Neural cell (in vitro differentiated cells): Measurements from ENCODE around the gene HSD3B7. TPM values are rescaled to one million over a fixed set of nuclear protein-coding genes. Genes with fewer than 3 reads are reported as not detected.

Experiments used
- H2AFZ ChIP-seq: fragments of 200-600, 300-800 bp; sonication (generic), shearing (Covaris generic); 2 replicates; pipeline ENCODE4 v1.6.0; 2014; ENCODE audit warnings: low read depth, mild to moderate bottlenecking, antibody characterized with exemption, low read length, moderate library complexity
- H3F3A ChIP-seq: fragments of 200-600 bp; shearing (Covaris generic); 2 replicates; pipeline ENCODE4 v1.6.1; 2016; ENCODE audit warnings: mild to moderate bottlenecking, moderate library complexity, mixed read lengths, antibody characterized with exemption, low read length; ENCODE audit not compliant: insufficient read depth, poor library complexity, severe bottlenecking
- H3K27ac ChIP-seq: fragments of 200-600, 300-800 bp; sonication (generic), shearing (Covaris generic); 2 replicates; pipeline ENCODE4 v1.5.1; 2014; ENCODE audit warnings: mild to moderate bottlenecking, low read length, moderate library complexity
- H3K27me3 ChIP-seq: fragments of 300-800, 200-600 bp; sonication (generic), shearing (Covaris generic); 2 replicates; pipeline ENCODE4 v1.6.0; 2014; ENCODE audit warnings: mild to moderate bottlenecking, low read depth, low read length, moderate library complexity; ENCODE audit not compliant: insufficient read depth
- H3K36me3 ChIP-seq: fragments of 300-800, 200-600 bp; sonication (generic), shearing (Covaris generic); 2 replicates; pipeline ENCODE4 v1.5.1; 2014; ENCODE audit warnings: mild to moderate bottlenecking, antibody characterized with exemption, low read length, moderate library complexity; ENCODE audit not compliant: insufficient read depth
- H3K4me2 ChIP-seq: fragments of 300-800, 200-600 bp; sonication (generic), shearing (Covaris generic); 2 replicates; pipeline ENCODE4 v1.6.0; 2014; ENCODE audit warnings: mild to moderate bottlenecking, low read length
- H3K4me3 ChIP-seq: fragments of 300-800, 200-600 bp; sonication (generic), shearing (Covaris generic); 2 replicates; pipeline ENCODE4 v1.5.1; 2014; ENCODE audit warnings: mild to moderate bottlenecking, low read length, moderate library complexity
- H3K79me2 ChIP-seq: fragments of 200-600 bp; shearing (Covaris generic); replicated peaks from 2 replicates; pipeline ENCODE4 v1.6.0; 2014; ENCODE audit warnings: mild to moderate bottlenecking, low read length, moderate library complexity; ENCODE audit not compliant: insufficient read depth
- H3K9ac ChIP-seq: fragments of 300-800, 200-600 bp; sonication (generic), shearing (Covaris generic); 2 replicates; pipeline ENCODE4 v1.6.1; 2016; ENCODE audit warnings: mild to moderate bottlenecking, low read length, mixed read lengths
- H3K9me2 ChIP-seq: fragments of 200-600 bp; shearing (Covaris generic); 2 replicates; pipeline ENCODE4 v1.6.1; 2016; ENCODE audit warnings: mild to moderate bottlenecking, low read length, mixed read lengths; ENCODE audit not compliant: insufficient read depth
- H3K9me3 ChIP-seq: fragments of 200-600, 300-800 bp; sonication (generic), shearing (Covaris generic); 2 replicates; pipeline ENCODE4 v1.6.1; 2016; ENCODE audit warnings: mild to moderate bottlenecking, mixed run types, low read length, moderate library complexity, mixed read lengths
- H4K20me1 ChIP-seq: fragments of 200-600 bp; shearing (Covaris generic); 2 replicates; pipeline ENCODE4 v1.6.1; 2016; ENCODE audit warnings: mild to moderate bottlenecking, mixed run types; ENCODE audit not compliant: insufficient read depth
- EP300 ChIP-seq: fragments of 450-650 bp; conservative IDR thresholded peaks from 2 replicates; pipeline ENCODE4 v1.6.1; 2014; ENCODE audit warnings: antibody characterized with exemption, mild to moderate bottlenecking, moderate library complexity; ENCODE audit not compliant: poor library complexity, severe bottlenecking
- EZH2 ChIP-seq: fragments of 200-600, 300-800 bp; shearing (Covaris generic), sonication (generic); IDR thresholded peaks from 2 replicates; pipeline ENCODE4 v1.6.1; 2014; ENCODE audit warnings: antibody characterized with exemption, low read length, borderline replicate concordance, mild to moderate bottlenecking; ENCODE audit not compliant: insufficient read depth, poor library complexity, severe bottlenecking
- MXI1 ChIP-seq: fragments of 450-650 bp; conservative IDR thresholded peaks from 2 replicates; pipeline ENCODE4 v1.6.1; 2014; ENCODE audit warnings: antibody characterized with exemption, mild to moderate bottlenecking; ENCODE audit not compliant: poor library complexity, severe bottlenecking
- POLR2AphosphoS5 ChIP-seq: IDR thresholded peaks from 2 replicates; pipeline ENCODE4 v1.6.1; 2012
- RAD21 ChIP-seq: fragments of 450-650 bp; conservative IDR thresholded peaks from 2 replicates; pipeline ENCODE4 v1.6.1; 2014; ENCODE audit warnings: antibody characterized with exemption, mild to moderate bottlenecking, moderate library complexity
- SMC3 ChIP-seq: fragments of 450-650 bp; conservative IDR thresholded peaks from 2 replicates; pipeline ENCODE4 v1.6.1; 2014; ENCODE audit warnings: antibody characterized with exemption, mild to moderate bottlenecking, moderate library complexity; ENCODE audit not compliant: poor library complexity
- TAF1 ChIP-seq: IDR thresholded peaks from 2 replicates; pipeline ENCODE4 v1.6.1; 2012; ENCODE audit warnings: low read depth
- polyA plus RNA-seq: library from polyadenylated mRNA; depleted of rRNA; stranded (reverse); fragments of >200 nt; gene quantifications from 2 replicates; pipeline ENCODE4 v1.2.3, GENCODE V29; 2014
- TF ChIP-seq, protein P1 (sequence below): IDR thresholded peaks from 2 replicates; pipeline ENCODE4 v1.6.1; 2012; ENCODE audit warnings: borderline replicate concordance
- TF ChIP-seq, protein P2 (sequence below): fragments of 450-650 bp; IDR thresholded peaks from 2 replicates; pipeline ENCODE4 v1.5.1; 2014; ENCODE audit warnings: antibody characterized with exemption, mild to moderate bottlenecking, moderate library complexity; ENCODE audit not compliant: poor library complexity, severe bottlenecking

HSD3B7 gene
- polyA plus RNA-seq, 1 donor from 2014 or later: 3.4 TPM

DNA sequence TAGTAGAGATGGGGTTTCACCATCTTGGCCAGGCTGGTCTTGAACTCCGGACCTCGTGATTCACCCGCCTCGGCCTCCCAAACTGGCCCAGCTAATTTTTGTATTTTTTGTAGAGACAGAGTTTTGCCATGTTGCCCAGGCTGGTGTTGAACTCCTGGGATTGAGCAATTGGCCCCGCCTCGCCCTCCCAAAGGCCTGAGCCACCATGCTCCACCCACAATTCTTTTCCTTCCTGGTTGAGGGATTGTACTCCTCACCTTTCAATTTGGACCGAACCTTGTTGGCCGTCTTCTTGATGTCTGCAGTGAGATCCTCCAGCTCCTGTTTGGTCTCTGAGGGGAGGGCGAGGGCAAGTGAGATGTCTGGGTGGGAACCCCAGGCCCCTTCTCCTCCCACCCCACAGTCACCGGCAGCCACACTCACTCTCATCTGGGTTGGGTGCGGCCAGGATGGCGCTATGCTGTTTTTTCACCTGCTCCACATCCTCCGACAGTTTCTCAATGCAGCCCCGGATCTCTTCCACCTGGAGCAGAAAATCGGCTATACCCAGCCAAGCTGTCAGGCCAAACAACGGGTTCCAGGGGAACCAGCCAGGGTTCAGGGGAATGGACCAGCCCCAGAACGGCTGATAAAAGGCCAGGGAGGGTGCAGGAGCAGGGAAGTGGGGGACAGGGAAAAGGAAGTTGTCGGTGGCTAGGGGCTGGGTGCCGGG, 15.8 kb downstream of the HSD3B7 start:
- H3K27me3 ChIP-seq: peaks cover 4% of the 10 kb centered on the region
- no peak overlapping the region for H3K4me3 ChIP-seq
- no peaks in the 10 kb centered on the region for H3K79me2 ChIP-seq
- H3K4me2 ChIP-seq: no peak overlapping the region
- H3K9me3 ChIP-seq: no peaks in the 10 kb centered on the region
- no peak overlapping the region for H2AFZ ChIP-seq
- no peaks in the 10 kb centered on the region for H3F3A ChIP-seq
- H3K27ac ChIP-seq: no peak overlapping the region
- no peaks in the 10 kb centered on the region for H3K9me2 ChIP-seq
- H3K36me3 ChIP-seq: no peaks in the 10 kb centered on the region
- no peaks in the 10 kb centered on the region for H4K20me1 ChIP-seq
- TF ChIP-seq SMC3: no peak
- no peak for TF ChIP-seq EP300
- TF ChIP-seq RAD21: no peak
- no peak for TF ChIP-seq POLR2AphosphoS5
- no peak for TF ChIP-seq MXI1
- TF ChIP-seq, protein P1, sequence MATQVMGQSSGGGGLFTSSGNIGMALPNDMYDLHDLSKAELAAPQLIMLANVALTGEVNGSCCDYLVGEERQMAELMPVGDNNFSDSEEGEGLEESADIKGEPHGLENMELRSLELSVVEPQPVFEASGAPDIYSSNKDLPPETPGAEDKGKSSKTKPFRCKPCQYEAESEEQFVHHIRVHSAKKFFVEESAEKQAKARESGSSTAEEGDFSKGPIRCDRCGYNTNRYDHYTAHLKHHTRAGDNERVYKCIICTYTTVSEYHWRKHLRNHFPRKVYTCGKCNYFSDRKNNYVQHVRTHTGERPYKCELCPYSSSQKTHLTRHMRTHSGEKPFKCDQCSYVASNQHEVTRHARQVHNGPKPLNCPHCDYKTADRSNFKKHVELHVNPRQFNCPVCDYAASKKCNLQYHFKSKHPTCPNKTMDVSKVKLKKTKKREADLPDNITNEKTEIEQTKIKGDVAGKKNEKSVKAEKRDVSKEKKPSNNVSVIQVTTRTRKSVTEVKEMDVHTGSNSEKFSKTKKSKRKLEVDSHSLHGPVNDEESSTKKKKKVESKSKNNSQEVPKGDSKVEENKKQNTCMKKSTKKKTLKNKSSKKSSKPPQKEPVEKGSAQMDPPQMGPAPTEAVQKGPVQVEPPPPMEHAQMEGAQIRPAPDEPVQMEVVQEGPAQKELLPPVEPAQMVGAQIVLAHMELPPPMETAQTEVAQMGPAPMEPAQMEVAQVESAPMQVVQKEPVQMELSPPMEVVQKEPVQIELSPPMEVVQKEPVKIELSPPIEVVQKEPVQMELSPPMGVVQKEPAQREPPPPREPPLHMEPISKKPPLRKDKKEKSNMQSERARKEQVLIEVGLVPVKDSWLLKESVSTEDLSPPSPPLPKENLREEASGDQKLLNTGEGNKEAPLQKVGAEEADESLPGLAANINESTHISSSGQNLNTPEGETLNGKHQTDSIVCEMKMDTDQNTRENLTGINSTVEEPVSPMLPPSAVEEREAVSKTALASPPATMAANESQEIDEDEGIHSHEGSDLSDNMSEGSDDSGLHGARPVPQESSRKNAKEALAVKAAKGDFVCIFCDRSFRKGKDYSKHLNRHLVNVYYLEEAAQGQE: no peak
- TF ChIP-seq, protein P2, sequence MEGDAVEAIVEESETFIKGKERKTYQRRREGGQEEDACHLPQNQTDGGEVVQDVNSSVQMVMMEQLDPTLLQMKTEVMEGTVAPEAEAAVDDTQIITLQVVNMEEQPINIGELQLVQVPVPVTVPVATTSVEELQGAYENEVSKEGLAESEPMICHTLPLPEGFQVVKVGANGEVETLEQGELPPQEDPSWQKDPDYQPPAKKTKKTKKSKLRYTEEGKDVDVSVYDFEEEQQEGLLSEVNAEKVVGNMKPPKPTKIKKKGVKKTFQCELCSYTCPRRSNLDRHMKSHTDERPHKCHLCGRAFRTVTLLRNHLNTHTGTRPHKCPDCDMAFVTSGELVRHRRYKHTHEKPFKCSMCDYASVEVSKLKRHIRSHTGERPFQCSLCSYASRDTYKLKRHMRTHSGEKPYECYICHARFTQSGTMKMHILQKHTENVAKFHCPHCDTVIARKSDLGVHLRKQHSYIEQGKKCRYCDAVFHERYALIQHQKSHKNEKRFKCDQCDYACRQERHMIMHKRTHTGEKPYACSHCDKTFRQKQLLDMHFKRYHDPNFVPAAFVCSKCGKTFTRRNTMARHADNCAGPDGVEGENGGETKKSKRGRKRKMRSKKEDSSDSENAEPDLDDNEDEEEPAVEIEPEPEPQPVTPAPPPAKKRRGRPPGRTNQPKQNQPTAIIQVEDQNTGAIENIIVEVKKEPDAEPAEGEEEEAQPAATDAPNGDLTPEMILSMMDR: no peak
- TF ChIP-seq EZH2: no peak
- TF ChIP-seq TAF1: no peak
- no peak overlapping the region for H3K9ac ChIP-seq

DNA sequence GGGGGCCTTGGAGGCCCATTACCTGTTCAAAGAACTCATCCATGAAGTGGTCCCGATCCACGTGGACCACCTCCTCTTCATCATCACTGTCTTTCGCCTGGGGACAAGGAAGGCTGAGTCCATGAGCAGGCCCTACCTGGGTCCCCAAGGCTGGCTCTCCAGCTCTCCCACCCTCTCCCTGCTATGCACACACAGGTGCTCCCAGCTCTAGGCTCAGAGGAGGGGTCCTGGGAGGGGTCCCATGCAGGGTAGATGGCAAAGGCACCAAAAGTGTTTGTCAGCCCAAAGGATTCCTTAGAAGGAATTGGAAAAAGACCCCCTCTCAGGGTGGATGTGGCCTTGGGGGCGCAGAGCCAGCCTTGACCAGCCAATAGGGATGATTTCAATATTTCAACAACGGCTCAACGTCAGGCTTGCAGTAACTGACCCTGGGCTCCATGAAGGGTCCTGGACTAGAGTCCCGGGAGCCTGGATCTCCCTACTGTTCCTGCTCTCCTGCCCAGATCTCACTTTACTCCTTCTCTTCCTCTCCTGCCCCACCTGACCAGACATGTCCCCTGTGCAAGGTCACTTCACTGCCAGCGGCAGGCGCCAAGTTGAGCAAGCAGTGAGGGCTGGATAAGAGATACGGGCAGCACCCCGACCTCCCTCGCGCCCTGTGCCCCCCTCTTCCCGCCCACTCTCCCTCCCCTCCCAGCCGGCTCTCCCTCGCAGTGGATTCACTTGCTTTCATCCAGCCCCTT, 16.7 kb downstream of the HSD3B7 start:
- H3K4me2 ChIP-seq: no peak overlapping the region
- H4K20me1 ChIP-seq: no peaks in the 10 kb centered on the region
- no peak overlapping the region for H3K9ac ChIP-seq
- H3K9me2 ChIP-seq: no peaks in the 10 kb centered on the region
- H3K36me3 ChIP-seq: no peaks in the 10 kb centered on the region
- no peak overlapping the region for H2AFZ ChIP-seq
- no peaks in the 10 kb centered on the region for H3F3A ChIP-seq
- H3K9me3 ChIP-seq: no peaks in the 10 kb centered on the region
- no peaks in the 10 kb centered on the region for H3K79me2 ChIP-seq
- H3K27ac ChIP-seq: no peak overlapping the region
- no peak for TF ChIP-seq MXI1
- TF ChIP-seq SMC3: no peak
- no peak for TF ChIP-seq POLR2AphosphoS5
- no peak for TF ChIP-seq EP300
- TF ChIP-seq, protein P2: no peak
- no peak for TF ChIP-seq RAD21
- TF ChIP-seq EZH2: no peak
- TF ChIP-seq, protein P1: no peak
- no peak for TF ChIP-seq TAF1
- H3K27me3 ChIP-seq: peaks cover 4% of the 10 kb centered on the region
- no peak overlapping the region for H3K4me3 ChIP-seq
